Natural killer cell treated with Interleukin-12 subunit alpha and Interleukin-12 subunit beta and Interleukin-15 and Interleukin-18, amount 100 ng/mL, for 72 hours (primary cell): ENCODE results near the gene UBE4A. TPM values are rescaled to one million over a fixed set of nuclear protein-coding genes. Genes with fewer than 3 reads are reported as not detected.

Source experiments
- ATAC-seq, 2 donors: fragments of 150-1000 bp; cut with Tn5 transposase in 1 of 2; sonication (Bioruptor Pico), chemical (Tn5 transposase) in 1 of 2; 2 replicates each; pipeline ENCODE4 v1.10.0; 2021
- DNase-seq: peaks from one replicate; pipeline ENCODE4 v3.0.0; 2022; ENCODE audit warnings: low spot score
- H3K27ac Mint-ChIP-seq, 2 donors: 1 replicate in 1 of 2; 2 replicates in 1 of 2; pipeline ENCODE4 v1.8.0; 2022; ENCODE audit warnings: mixed read lengths in 2 of 2, mild to moderate bottlenecking in 1 of 2, moderate library complexity in 1 of 2
- H3K27me3 Mint-ChIP-seq, 2 donors: 1 replicate in 1 of 2; 2 replicates in 1 of 2; pipeline ENCODE4 v1.8.0; 2022; ENCODE audit warnings: mixed read lengths in 2 of 2
- H3K36me3 Mint-ChIP-seq: one replicate; pipeline ENCODE4 v1.8.0; 2022; ENCODE audit warnings: mixed read lengths
- H3K4me1 Mint-ChIP-seq, 2 donors: 1 replicate in 1 of 2; 2 replicates in 1 of 2; pipeline ENCODE4 v1.8.0; 2022; ENCODE audit warnings: low read depth in 2 of 2, mixed read lengths in 2 of 2, mild to moderate bottlenecking in 1 of 2
- H3K4me3 Mint-ChIP-seq: one replicate; pipeline ENCODE4 v1.8.0; 2022; ENCODE audit warnings: mixed read lengths
- H3K9me3 Mint-ChIP-seq: 2 replicates; pipeline ENCODE4 v1.8.0; 2022; ENCODE audit warnings: mixed read lengths
- total RNA-seq, 2 donors: library from RNA; stranded (reverse); gene quantifications; one replicate each; pipeline ENCODE4 v1.2.3, GENCODE V29; 2022

UBE4A gene, protein sequence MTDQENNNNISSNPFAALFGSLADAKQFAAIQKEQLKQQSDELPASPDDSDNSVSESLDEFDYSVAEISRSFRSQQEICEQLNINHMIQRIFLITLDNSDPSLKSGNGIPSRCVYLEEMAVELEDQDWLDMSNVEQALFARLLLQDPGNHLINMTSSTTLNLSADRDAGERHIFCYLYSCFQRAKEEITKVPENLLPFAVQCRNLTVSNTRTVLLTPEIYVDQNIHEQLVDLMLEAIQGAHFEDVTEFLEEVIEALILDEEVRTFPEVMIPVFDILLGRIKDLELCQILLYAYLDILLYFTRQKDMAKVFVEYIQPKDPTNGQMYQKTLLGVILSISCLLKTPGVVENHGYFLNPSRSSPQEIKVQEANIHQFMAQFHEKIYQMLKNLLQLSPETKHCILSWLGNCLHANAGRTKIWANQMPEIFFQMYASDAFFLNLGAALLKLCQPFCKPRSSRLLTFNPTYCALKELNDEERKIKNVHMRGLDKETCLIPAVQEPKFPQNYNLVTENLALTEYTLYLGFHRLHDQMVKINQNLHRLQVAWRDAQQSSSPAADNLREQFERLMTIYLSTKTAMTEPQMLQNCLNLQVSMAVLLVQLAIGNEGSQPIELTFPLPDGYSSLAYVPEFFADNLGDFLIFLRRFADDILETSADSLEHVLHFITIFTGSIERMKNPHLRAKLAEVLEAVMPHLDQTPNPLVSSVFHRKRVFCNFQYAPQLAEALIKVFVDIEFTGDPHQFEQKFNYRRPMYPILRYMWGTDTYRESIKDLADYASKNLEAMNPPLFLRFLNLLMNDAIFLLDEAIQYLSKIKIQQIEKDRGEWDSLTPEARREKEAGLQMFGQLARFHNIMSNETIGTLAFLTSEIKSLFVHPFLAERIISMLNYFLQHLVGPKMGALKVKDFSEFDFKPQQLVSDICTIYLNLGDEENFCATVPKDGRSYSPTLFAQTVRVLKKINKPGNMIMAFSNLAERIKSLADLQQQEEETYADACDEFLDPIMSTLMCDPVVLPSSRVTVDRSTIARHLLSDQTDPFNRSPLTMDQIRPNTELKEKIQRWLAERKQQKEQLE
- 10 to 100 TPM; 45.0 to 58.8 TPM for total RNA-seq

DNA sequence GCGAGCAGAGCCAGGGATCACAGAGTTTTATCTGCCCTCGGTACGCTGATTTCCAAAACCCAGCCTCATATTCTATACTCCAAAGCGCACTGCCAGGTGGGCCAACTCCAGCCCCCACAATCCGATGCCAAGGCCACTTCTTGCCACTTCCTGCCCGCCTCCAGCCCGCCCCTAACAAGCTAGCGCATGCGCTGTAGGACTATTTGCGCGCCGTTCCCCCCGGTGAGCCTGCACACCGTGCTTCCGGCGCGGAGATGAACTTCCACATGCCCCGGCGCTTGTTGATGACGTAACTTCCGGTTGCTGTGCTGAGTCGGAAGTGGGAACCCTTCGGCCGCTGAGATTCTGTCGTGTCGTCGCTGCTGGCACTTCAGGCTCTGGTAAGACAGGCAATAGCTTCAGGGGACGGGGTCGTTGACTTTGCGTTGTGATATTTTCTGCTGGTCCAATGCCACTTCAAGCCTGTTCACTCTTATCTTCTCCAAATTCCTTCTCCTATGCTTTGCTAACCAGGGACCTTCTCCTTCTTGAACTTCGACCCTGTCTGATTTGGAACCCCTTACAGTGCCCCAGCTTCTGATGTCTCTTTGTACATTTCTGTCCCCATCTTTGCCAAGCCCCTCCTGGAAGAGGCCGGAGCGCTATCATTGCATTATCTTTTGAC is at the start of gene UBE4A:
Gene UBE4A (plus strand): TSS at position 306 of the 664 bp plus-strand sequence. CDS start 5,481 bp downstream, outside the sequence.
- Mint-ChIP-seq H3K4me3 (peak within 1 kb of the TSS; percentile 98), H3K4me1 (peaks cover 30 to 37% of the 10 kb centered on the region in 2 donors), H3K9me3 (no peaks in the 10 kb centered on the region), H3K27me3 (no peaks in the 10 kb centered on the region), H3K27ac (peak within 1 kb of the TSS; percentile 95 to 99), H3K36me3 (peaks cover 11% of the 10 kb centered on the region)
- ATAC-seq = peak; percentile 96
- DNase-seq = peak; percentile 99

DNA sequence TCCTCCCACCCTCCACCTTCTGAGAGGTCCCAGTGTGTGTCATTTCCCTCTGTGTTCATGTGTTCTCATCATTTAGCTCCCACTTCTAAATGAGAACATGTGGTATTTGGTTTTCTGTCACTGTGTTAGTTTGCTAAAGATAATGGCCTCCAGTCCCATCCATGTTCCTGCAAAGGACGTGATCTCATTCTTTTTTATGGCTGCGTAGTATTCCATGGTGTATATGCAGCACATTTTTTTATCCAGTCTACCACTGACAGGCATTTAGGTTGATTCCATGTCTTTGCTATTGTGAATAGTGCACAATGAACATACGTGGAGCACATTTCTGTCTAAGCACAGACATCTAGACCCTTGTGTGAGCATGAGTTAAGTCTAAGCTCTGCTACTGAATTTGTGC is 49.1 kb upstream of the UBE4A start:
- Mint-ChIP-seq H3K27me3 (no peaks in the 10 kb centered on the region), H3K4me3 (no peak overlapping the region), H3K4me1 (peaks cover 32 to 55% of the 10 kb centered on the region in 2 donors), H3K36me3 (peaks cover 11% of the 10 kb centered on the region), H3K27ac (no peak overlapping the region), H3K9me3 (no peaks in the 10 kb centered on the region)
- DNase-seq (no peak), ATAC-seq (no peak)

DNA sequence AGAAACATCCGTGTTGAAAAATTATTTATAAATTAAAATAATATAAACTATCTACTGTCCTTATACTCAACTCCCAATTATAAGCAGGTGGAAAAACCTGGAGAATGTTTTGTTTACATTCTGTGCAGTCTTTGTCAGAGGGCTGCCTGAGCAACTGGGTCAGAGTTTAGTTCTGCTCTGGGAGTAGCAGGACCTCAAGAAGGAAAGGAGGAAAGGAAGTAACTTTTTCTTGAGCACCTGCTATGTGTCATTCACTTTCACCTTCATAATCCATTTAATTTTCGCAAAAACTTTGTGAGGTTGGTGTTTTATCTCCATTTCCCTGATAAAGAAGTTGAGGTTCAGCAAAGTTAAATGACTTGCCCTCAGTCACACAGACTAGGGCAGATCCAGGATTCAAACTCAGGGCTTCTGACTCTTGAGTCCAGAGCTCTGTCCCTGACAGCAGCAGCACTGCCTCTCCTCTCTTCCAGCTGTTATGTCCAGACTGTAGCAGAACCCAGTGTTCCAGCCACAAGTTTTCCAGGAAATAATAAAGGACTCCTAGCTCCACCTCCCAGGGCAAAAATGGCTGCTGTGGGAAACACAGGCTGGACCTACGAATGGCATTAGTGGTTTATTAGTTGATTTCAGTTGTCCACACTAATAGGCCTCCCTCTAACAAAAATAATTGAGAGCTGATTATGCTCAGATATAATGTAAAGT is 48.5 kb upstream of the UBE4A start:
- peaks cover 35 to 57% of the 10 kb centered on the region in 2 donors for H3K4me1 Mint-ChIP-seq
- H3K27ac Mint-ChIP-seq = peak overlapping the region; percentile 32 to 45
- DNase-seq (no peak), ATAC-seq (no peak)
- H3K4me3 Mint-ChIP-seq = no peak overlapping the region
- H3K9me3 Mint-ChIP-seq = no peaks in the 10 kb centered on the region
- H3K27me3 Mint-ChIP-seq = no peaks in the 10 kb centered on the region
- peaks cover 7% of the 10 kb centered on the region for H3K36me3 Mint-ChIP-seq

DNA sequence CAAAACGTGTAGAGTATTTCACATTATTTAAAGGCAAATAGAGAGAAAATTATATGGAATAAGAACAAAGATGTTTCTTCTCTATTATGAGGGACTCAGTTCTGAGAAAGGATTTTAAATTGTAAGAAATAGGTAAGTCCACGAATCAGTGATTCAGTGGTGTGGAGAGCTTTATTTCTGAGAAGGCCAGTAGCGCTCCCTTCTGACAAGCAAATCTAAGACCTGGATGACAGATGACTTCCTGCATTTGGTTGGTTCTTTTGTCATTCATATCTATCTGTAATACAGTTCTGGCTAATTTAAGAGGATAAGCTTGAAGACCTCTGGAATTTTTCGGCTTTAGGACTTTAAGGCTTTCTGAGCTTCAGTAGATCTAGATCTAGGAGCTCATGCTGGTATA is 47.9 kb upstream of the UBE4A start:
- H3K27ac Mint-ChIP-seq = peak overlapping the region; percentile 32 to 45
- ATAC-seq (no peak), DNase-seq (no peak)
- no peaks in the 10 kb centered on the region for H3K27me3 Mint-ChIP-seq
- H3K9me3 Mint-ChIP-seq = no peaks in the 10 kb centered on the region
- no peak overlapping the region for H3K4me3 Mint-ChIP-seq
- H3K4me1 Mint-ChIP-seq = peaks cover 39 to 60% of the 10 kb centered on the region in 2 donors
- peaks cover 5% of the 10 kb centered on the region for H3K36me3 Mint-ChIP-seq

DNA sequence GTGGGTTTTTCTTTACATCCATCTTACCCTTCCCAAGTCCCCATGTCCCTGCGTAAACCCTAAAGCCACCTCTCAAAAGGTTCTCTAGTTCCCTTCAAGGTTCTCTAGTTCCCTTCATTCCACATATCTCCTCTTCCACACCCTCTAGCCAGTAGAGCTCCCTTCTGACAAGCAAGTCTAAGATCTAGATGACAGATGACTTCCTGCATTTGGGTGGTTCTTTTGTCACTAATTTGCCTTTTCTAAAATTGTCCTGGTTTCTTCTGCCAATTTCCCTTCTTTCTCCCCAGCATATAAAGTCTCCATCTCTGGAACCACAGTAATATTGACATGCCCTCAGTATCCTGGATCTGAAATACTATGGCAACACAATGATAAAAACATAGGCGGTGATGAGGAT is 47.1 kb upstream of the UBE4A start:
- Mint-ChIP-seq H3K9me3 (no peaks in the 10 kb centered on the region), H3K27me3 (no peaks in the 10 kb centered on the region), H3K27ac (peak overlapping the region; percentile 29 to 32), H3K4me1 (peaks cover 41 to 60% of the 10 kb centered on the region in 2 donors), H3K4me3 (no peak overlapping the region), H3K36me3 (no peaks in the 10 kb centered on the region)
- no peak for DNase-seq
- no peak for ATAC-seq

DNA sequence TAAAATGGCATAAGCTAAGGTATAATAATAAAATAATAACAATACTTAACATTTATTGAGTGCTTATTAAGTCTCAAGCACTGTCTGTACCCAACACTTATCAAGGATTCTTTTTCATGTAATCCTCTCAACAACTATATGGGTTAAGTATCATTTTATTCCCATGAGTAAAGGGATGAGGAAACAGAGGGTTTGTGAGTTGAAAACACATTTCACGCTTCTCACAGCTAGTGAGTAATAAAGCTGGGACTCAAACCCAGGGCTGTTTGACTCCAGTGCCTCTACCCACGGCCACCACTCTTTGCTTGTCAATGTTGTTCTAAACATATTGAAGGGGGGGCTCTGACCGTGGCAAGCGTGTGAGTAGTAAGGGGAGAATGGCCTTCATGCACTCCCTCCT is 46.2 kb upstream of the UBE4A start:
- peaks cover 44 to 62% of the 10 kb centered on the region in 2 donors for H3K4me1 Mint-ChIP-seq
- DNase-seq (no peak), ATAC-seq (no peak)
- no peaks in the 10 kb centered on the region for H3K27me3 Mint-ChIP-seq
- H3K9me3 Mint-ChIP-seq = no peaks in the 10 kb centered on the region
- H3K4me3 Mint-ChIP-seq = no peak overlapping the region
- H3K27ac Mint-ChIP-seq = peak overlapping the region in 1 of 2 donors; percentile 32
- H3K36me3 Mint-ChIP-seq = no peaks in the 10 kb centered on the region

DNA sequence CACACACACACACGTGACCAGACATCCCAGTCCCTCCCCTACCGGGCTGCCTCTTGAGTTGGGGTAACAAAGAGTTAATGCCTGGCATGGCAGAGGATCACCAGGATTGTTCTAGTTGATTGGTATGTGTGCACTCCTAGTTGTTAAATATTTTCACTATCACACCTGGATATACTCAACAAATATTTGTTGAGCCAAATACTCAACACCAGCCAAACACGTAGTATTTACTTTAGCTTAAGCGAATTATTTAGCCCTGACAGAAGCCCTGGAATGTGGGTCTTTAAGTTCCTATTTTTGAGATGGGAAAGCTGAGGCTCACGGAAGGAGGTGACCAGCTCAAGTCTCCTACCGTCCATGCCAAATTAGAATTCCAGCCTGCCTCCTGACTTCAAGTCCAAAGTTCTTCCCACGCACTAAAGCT is 44.4 kb upstream of the UBE4A start:
- Mint-ChIP-seq H3K4me3 (peak overlapping the region; percentile 86), H3K27me3 (no peaks in the 10 kb centered on the region), H3K27ac (peak overlapping the region; percentile 60 to 68), H3K9me3 (no peaks in the 10 kb centered on the region), H3K4me1 (peaks cover 56 to 74% of the 10 kb centered on the region in 2 donors), H3K36me3 (peaks cover 8% of the 10 kb centered on the region)
- no peak for ATAC-seq
- DNase-seq = no peak

DNA sequence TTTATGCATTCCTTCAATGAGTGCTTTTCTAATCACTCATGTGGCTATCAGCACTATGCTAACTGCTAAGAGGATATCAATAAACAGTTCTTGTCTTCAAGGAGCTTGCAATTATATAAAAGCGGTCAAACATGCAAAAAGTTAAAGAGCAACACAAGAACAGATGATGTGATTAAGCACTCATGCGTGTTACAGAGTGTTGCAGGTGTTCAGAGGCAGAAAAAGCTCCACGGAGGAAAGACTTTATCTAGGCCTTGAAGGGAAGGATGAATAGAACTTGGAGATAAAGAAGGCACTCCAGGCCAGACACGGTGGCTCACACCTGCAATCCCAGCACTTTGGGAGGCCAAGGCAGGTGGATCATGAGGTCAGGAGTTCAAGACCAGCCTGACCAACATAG is 41.3 kb upstream of the UBE4A start:
- Mint-ChIP-seq H3K27me3 (no peaks in the 10 kb centered on the region), H3K27ac (no peak overlapping the region), H3K9me3 (no peaks in the 10 kb centered on the region), H3K4me3 (no peak overlapping the region), H3K36me3 (peaks cover 15% of the 10 kb centered on the region), H3K4me1 (peaks cover 59 to 63% of the 10 kb centered on the region in 2 donors)
- ATAC-seq (no peak), DNase-seq (no peak)

DNA sequence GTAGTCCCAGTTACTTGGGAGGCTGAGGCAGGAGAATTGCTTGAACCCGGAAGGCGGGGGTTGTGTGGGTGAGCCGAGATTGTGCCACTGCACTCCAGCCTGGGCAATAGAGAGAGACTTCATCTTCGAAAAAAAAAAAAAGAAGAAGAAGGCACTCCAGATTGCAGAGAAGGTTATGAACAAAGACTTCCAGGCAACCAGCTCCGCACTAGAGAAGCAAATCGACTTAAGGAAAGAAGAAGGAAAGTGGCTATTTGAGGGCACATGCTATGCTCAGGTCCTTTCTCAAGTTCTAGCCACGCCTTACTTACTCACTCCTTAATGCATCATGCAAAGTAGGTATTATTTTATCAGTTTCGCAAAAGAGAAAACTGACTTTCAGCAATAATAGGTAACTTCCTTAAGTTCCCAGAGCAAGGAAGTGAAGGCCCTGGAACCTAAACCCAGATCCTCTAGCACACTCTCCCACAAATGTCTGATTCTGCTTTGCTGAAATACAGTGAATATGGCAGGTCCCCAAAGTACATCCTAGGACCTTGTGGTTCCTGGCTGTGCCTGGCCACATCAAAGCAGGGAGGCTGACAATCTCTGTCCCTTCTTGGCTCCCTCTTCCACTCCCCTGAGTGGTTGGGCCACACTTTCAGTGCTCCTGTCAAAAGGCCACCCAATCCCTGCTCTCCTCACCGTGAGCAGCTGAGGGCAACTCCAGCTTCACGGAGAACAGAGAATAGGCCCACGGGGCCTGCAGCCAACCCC is 40.6 kb upstream of the UBE4A start:
- peaks cover 15% of the 10 kb centered on the region for H3K36me3 Mint-ChIP-seq
- H3K27ac Mint-ChIP-seq = peak overlapping the region; percentile 16 to 57
- no peaks in the 10 kb centered on the region for H3K27me3 Mint-ChIP-seq
- no peak overlapping the region for H3K4me3 Mint-ChIP-seq
- ATAC-seq (no peak), DNase-seq (no peak)
- peaks cover 56 to 60% of the 10 kb centered on the region in 2 donors for H3K4me1 Mint-ChIP-seq
- H3K9me3 Mint-ChIP-seq = no peaks in the 10 kb centered on the region

DNA sequence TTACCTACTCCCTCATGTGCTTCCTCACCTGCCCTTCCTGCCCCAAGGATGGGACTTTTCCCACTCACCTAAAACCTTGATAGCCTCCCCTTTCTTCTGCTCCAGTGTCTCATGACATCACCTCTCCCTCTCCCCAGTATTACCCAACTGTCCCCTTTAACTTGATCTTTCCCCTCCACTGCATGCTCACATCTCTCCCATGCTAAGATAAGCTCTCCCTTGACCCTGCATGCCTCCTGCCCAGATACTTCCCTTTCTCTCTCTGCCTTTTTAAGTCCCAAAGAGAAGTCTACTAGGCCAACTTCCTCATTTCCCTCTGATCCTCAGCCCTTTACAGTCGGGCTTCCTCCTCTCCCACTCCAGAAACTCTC is 40.1 kb upstream of the UBE4A start:
- peak overlapping the region; percentile 16 to 57 for H3K27ac Mint-ChIP-seq
- H3K9me3 Mint-ChIP-seq = no peaks in the 10 kb centered on the region
- H3K4me3 Mint-ChIP-seq = peak overlapping the region; percentile 13
- ATAC-seq = no peak
- H3K36me3 Mint-ChIP-seq = peaks cover 15% of the 10 kb centered on the region
- peaks cover 51 to 55% of the 10 kb centered on the region in 2 donors for H3K4me1 Mint-ChIP-seq
- DNase-seq = no peak
- H3K27me3 Mint-ChIP-seq = no peaks in the 10 kb centered on the region

DNA sequence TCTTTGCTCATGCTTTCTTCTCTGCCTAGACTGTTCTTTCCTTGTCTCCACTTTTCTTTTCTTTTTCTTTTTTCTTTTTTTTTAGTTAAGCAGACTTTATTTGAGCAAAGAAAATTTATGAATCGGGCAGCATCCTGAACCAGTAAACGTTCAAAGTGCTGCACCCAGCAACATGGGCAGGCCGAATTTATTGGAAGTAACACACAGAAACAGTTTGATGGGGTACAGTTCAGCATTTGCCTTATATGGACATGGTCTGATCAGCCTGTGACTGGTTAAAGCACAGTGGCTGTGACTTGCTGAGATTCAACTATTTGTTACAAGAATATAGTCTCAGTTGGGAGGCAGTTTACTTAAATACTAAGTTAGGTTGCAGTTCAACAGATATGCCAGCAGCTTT is 38.9 kb upstream of the UBE4A start:
- Mint-ChIP-seq H3K36me3 (peaks cover 15% of the 10 kb centered on the region), H3K27ac (peak overlapping the region in 1 of 2 donors; percentile 57), H3K4me1 (peaks cover 43 to 47% of the 10 kb centered on the region in 2 donors), H3K9me3 (no peaks in the 10 kb centered on the region), H3K27me3 (no peaks in the 10 kb centered on the region), H3K4me3 (no peak overlapping the region)
- ATAC-seq (no peak), DNase-seq (no peak)

DNA sequence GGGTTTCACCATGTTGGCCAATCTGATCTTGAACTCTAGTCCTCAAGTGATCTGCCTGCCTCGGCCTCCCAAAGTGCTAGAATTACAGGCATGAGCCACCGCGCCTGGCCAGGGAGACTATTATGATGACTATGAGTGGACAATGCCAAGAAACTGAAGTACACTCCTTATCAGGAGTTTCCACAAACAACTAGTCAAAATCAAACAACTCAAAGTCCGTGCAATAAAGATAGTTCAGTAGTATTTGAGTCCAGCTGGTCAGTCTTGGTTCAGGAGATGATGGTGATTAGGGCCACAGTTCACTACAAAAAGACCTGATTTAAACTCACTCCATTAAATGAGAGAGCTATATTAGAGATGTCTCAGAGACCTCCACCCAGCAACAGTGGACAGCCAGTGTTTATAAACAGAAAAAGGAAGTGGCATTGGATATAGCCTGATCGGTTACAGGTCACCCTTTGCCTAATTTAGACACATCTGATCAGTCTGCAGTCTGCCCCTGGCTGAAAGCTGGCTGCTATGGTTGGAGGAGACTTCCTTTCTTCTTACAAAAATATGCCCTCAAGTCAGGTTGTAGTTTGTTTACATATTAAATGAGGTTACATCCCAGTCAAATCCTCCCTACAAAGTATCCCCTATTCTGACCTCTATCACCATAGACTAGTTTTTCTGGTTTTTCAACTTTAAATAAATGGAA is 37.9 kb upstream of the UBE4A start:
- DNase-seq = no peak
- ATAC-seq = no peak
- Mint-ChIP-seq H3K9me3 (no peaks in the 10 kb centered on the region), H3K36me3 (peaks cover 15% of the 10 kb centered on the region), H3K4me1 (peaks cover 33 to 37% of the 10 kb centered on the region in 2 donors), H3K4me3 (no peak overlapping the region), H3K27me3 (no peaks in the 10 kb centered on the region), H3K27ac (no peak overlapping the region)
